ENCODE data around the gene GRID1.

GRID1 gene

DNA sequence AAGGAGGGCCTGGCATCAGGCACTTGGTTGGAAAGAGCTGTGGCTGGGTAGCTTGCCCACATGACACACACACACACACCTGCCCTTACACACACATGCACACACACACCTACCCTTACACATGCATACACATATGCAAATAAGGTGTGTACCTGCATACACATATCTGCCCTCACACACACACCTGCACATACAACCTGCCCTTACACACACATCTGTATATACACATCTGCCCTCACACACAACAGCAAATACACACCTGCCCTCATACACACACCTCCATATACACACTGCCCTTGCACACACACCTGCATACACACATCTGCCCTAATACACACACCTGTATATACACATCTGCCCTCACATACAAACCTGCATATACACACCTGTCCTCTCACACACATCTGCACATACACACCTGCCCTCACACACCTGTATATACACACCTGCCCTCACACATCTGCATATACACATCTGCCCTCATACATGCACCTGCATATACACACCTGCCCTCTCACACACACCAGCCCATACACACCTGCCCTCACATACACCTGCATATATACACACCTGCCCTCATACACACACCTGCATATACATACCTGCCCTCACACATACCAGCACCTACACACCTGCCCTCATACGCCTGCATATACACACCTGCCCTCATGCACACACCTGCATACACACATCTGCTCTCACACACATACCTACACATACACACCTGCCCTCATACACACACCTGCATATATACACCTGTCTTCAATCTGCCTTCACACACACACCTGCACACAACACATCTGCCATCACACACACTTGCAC lies 82.9 kb downstream of the GRID1 start:
- H3K9ac ChIP-seq (ENCODE audit: low read length), result no peak overlapping the region
- H3K9me2 ChIP-seq (ENCODE audit: low read depth, low read length), result no peaks in the 10 kb centered on the region
- no peak for TF ChIP-seq EZH2 (IDR thresholded peaks at IDR 0.05; ENCODE audit: borderline replicate concordance, low read length)
- TF ChIP-seq, protein P1, sequence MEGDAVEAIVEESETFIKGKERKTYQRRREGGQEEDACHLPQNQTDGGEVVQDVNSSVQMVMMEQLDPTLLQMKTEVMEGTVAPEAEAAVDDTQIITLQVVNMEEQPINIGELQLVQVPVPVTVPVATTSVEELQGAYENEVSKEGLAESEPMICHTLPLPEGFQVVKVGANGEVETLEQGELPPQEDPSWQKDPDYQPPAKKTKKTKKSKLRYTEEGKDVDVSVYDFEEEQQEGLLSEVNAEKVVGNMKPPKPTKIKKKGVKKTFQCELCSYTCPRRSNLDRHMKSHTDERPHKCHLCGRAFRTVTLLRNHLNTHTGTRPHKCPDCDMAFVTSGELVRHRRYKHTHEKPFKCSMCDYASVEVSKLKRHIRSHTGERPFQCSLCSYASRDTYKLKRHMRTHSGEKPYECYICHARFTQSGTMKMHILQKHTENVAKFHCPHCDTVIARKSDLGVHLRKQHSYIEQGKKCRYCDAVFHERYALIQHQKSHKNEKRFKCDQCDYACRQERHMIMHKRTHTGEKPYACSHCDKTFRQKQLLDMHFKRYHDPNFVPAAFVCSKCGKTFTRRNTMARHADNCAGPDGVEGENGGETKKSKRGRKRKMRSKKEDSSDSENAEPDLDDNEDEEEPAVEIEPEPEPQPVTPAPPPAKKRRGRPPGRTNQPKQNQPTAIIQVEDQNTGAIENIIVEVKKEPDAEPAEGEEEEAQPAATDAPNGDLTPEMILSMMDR (IDR thresholded peaks at IDR 0.05; ENCODE audit: low read length), result no peak
- no peak overlapping the region for H2AFZ ChIP-seq (ENCODE audit: low read length)
- H3K27me3 ChIP-seq (ENCODE audit: insufficient read depth, low read length), result no peaks in the 10 kb centered on the region
- no peak overlapping the region for H3K27ac ChIP-seq (ENCODE audit: low read depth, low read length, poor library complexity, severe bottlenecking)
- no peaks in the 10 kb centered on the region for H3K79me2 ChIP-seq (ENCODE audit: insufficient read depth, low read length)
- H4K20me1 ChIP-seq (ENCODE audit: insufficient read depth, low read length), result no peaks in the 10 kb centered on the region
- no peak overlapping the region for H3K4me2 ChIP-seq (ENCODE audit: low read length)
- H3F3A ChIP-seq (ENCODE audit: insufficient read depth, low read length), result no peaks in the 10 kb centered on the region
- 0 out of 2 replicates have a peak, but pooled peaks cover 3% of the 10 kb centered on the region for H3K9me3 ChIP-seq (ENCODE audit: low read length)
- no peaks in the 10 kb centered on the region for H3K36me3 ChIP-seq (ENCODE audit: insufficient read depth, low read length)
- H3K4me1 ChIP-seq (ENCODE audit: insufficient read depth, low read length, severe bottlenecking), result no peaks in the 10 kb centered on the region
- H3K4me3 ChIP-seq (ENCODE audit: low read depth, low read length, poor library complexity, severe bottlenecking), result no peak overlapping the region

DNA sequence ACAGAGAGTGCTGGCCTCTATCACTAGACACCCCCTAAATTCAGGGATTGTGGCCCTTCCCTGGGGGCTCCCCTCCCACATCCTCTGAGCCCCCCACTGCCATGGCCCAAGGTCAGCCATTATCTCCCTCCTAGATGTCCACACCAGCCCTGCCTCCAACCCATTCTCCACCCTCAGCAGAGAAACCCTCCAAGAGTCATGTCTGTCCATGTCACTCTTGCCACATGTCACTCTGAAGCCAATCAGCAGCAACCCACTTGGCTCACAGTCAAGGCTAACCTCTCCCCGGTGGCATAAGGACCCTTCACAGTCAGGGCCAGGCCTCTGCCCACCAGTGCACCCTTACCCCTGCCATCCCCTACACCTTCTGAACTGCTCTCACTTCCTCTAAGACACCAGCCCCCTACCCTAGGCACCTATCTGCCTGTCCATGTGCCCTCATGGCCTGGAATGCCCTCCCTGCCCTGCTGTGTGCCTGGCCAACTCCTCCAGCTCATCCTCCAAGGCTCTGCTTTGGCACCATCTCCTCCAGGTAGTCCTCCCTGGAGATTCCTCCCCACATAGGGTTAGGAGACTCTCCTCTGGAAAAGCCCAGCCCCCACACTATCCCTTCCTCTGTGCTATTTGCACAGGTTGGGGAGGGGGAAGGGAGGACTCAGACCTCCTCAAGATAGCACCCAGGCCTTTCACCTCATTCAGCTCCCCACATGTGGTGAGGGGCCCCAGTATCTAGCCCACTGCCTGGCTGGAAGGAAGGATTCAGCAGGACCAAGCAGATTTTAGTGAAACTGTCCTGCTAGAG lies 83.7 kb downstream of the GRID1 start:
- H4K20me1 ChIP-seq (ENCODE audit: insufficient read depth, low read length), result no peaks in the 10 kb centered on the region
- no peak overlapping the region for H3K4me3 ChIP-seq (ENCODE audit: low read depth, low read length, poor library complexity, severe bottlenecking)
- no peaks in the 10 kb centered on the region for H3K9me2 ChIP-seq (ENCODE audit: low read depth, low read length)
- no peaks in the 10 kb centered on the region for H3K79me2 ChIP-seq (ENCODE audit: insufficient read depth, low read length)
- TF ChIP-seq, protein P1 (IDR thresholded peaks at IDR 0.05; ENCODE audit: low read length), result no peak
- TF ChIP-seq EZH2 (IDR thresholded peaks at IDR 0.05; ENCODE audit: borderline replicate concordance, low read length), result no peak
- H3K4me2 ChIP-seq (ENCODE audit: low read length), result no peak overlapping the region
- no peaks in the 10 kb centered on the region for H3K36me3 ChIP-seq (ENCODE audit: insufficient read depth, low read length)
- H3K9ac ChIP-seq (ENCODE audit: low read length), result no peak overlapping the region
- H3K9me3 ChIP-seq (ENCODE audit: low read length), result 0 out of 2 replicates have a peak, but pooled peaks cover 3% of the 10 kb centered on the region
- no peak overlapping the region for H3K27ac ChIP-seq (ENCODE audit: low read depth, low read length, poor library complexity, severe bottlenecking)
- no peak overlapping the region for H2AFZ ChIP-seq (ENCODE audit: low read length)
- H3K4me1 ChIP-seq (ENCODE audit: insufficient read depth, low read length, severe bottlenecking), result no peaks in the 10 kb centered on the region
- no peaks in the 10 kb centered on the region for H3K27me3 ChIP-seq (ENCODE audit: insufficient read depth, low read length)
- no peaks in the 10 kb centered on the region for H3F3A ChIP-seq (ENCODE audit: insufficient read depth, low read length)

DNA sequence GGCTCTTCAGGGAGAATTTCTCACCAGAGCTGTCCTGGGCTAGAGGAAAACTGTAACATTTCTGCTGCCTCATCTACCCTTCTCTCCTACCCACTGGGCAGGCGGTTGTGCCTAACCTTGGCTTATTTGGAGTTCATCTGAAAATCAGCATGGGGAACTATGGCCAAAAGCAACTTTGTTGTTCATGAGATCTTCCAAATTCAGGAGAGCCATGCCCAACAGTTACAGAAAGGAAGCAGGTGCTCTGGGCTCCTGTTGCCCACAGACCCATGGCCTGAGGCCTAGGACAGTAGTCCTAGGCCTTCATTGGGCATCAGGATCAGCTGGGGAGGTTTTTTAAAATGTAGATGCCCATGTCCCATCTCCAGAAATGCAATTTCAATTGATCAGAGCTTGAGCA lies 85.2 kb downstream of the GRID1 start:
- no peaks in the 10 kb centered on the region for H3K27me3 ChIP-seq (ENCODE audit: insufficient read depth, low read length)
- H3F3A ChIP-seq (ENCODE audit: insufficient read depth, low read length), result no peaks in the 10 kb centered on the region
- no peaks in the 10 kb centered on the region for H3K9me2 ChIP-seq (ENCODE audit: low read depth, low read length)
- H3K27ac ChIP-seq (ENCODE audit: low read depth, low read length, poor library complexity, severe bottlenecking), result no peak overlapping the region
- no peak overlapping the region for H2AFZ ChIP-seq (ENCODE audit: low read length)
- H3K9me3 ChIP-seq (ENCODE audit: low read length), result 0 out of 2 replicates have a peak, but pooled peaks cover 3% of the 10 kb centered on the region
- no peaks in the 10 kb centered on the region for H3K36me3 ChIP-seq (ENCODE audit: insufficient read depth, low read length)
- no peaks in the 10 kb centered on the region for H3K4me1 ChIP-seq (ENCODE audit: insufficient read depth, low read length, severe bottlenecking)
- no peak overlapping the region for H3K4me2 ChIP-seq (ENCODE audit: low read length)
- no peak for TF ChIP-seq EZH2 (IDR thresholded peaks at IDR 0.05; ENCODE audit: borderline replicate concordance, low read length)
- TF ChIP-seq, protein P1 (IDR thresholded peaks at IDR 0.05; ENCODE audit: low read length), result no peak
- no peak overlapping the region for H3K9ac ChIP-seq (ENCODE audit: low read length)
- no peaks in the 10 kb centered on the region for H4K20me1 ChIP-seq (ENCODE audit: insufficient read depth, low read length)
- no peak overlapping the region for H3K4me3 ChIP-seq (ENCODE audit: low read depth, low read length, poor library complexity, severe bottlenecking)
- H3K79me2 ChIP-seq (ENCODE audit: insufficient read depth, low read length), result no peaks in the 10 kb centered on the region
